H9 (cell line): ENCODE measurements around the gene LRRC70. TPM values are rescaled to one million over a fixed set of nuclear protein-coding genes. Genes with fewer than 3 reads are reported as not detected.

ENCODE experiments used
- DNase-seq: peaks from one replicate; pipeline ENCODE4 v3.0.0-alpha.2; 2017
- H2AFZ ChIP-seq: one replicate; pipeline ENCODE4 v1.6.1; 2013; ENCODE audit warnings: mild to moderate bottlenecking, low read length, control low read depth, moderate library complexity
- H2AK5ac ChIP-seq: 2 replicates; pipeline ENCODE4 v1.6.1; 2013; ENCODE audit warnings: low read length, control low read depth, mixed read lengths; ENCODE audit not compliant: insufficient read length
- H2BK120ac ChIP-seq: one replicate; pipeline ENCODE4 v1.6.1; 2013; ENCODE audit warnings: low read depth, mild to moderate bottlenecking, low read length, control low read depth, inconsistent platforms; ENCODE audit not compliant: poor library complexity, severe bottlenecking
- H2BK12ac ChIP-seq: 2 replicates; pipeline ENCODE4 v1.6.1; 2013; ENCODE audit warnings: low read length, control low read depth, mixed read lengths, low read depth; ENCODE audit not compliant: insufficient read length
- H2BK15ac ChIP-seq: 2 replicates; pipeline ENCODE4 v1.6.1; 2013; ENCODE audit warnings: low read depth, low read length, control low read depth
- H2BK20ac ChIP-seq: one replicate; pipeline ENCODE4 v1.6.1; 2013; ENCODE audit warnings: low read depth, mild to moderate bottlenecking, low read length, control low read depth, inconsistent platforms; ENCODE audit not compliant: poor library complexity, severe bottlenecking
- H2BK5ac ChIP-seq: 2 replicates; pipeline ENCODE4 v1.6.1; 2013; ENCODE audit warnings: low read length, control low read depth, mixed read lengths; ENCODE audit not compliant: insufficient read length
- H3K14ac ChIP-seq: 2 replicates; pipeline ENCODE4 v1.6.1; 2013; ENCODE audit warnings: low read length, control low read depth; ENCODE audit not compliant: insufficient read depth
- H3K18ac ChIP-seq: 2 replicates; pipeline ENCODE4 v1.6.1; 2013; ENCODE audit warnings: low read depth, mild to moderate bottlenecking, mixed read lengths, low read length, control low read depth; ENCODE audit not compliant: insufficient read length
- H3K23ac ChIP-seq: 2 replicates; pipeline ENCODE4 v1.6.1; 2013; ENCODE audit warnings: low read length, control low read depth, mixed read lengths, low read depth; ENCODE audit not compliant: insufficient read length
- H3K23me2 ChIP-seq: 2 replicates; pipeline ENCODE4 v1.6.1; 2013; ENCODE audit warnings: low read depth, mild to moderate bottlenecking, mixed read lengths, low read length, control low read depth; ENCODE audit not compliant: insufficient read length, poor library complexity, severe bottlenecking
- H3K27ac ChIP-seq: 2 replicates; pipeline ENCODE4 v1.5.1; 2013; ENCODE audit warnings: low read length, control low read depth, mixed read lengths, low read depth; ENCODE audit not compliant: insufficient read length
- H3K27me3 ChIP-seq: 2 replicates; pipeline ENCODE4 v1.6.1; 2013; ENCODE audit warnings: low read length, control low read depth, inconsistent platforms; ENCODE audit not compliant: insufficient read depth
- H3K4ac ChIP-seq: 2 replicates; pipeline ENCODE4 v1.6.1; 2013; ENCODE audit warnings: low read depth, mild to moderate bottlenecking, control low read depth, inconsistent platforms, low read length, moderate library complexity
- H3K4me1 ChIP-seq: 2 replicates; pipeline ENCODE4 v1.6.1; 2013; ENCODE audit warnings: low read length, control low read depth, inconsistent platforms; ENCODE audit not compliant: insufficient read depth
- H3K4me2 ChIP-seq: 2 replicates; pipeline ENCODE4 v1.6.1; 2013; ENCODE audit warnings: low read length, control low read depth, mixed read lengths; ENCODE audit not compliant: insufficient read length, insufficient read depth
- H3K56ac ChIP-seq: 2 replicates; pipeline ENCODE4 v1.6.1; 2013; ENCODE audit warnings: low read depth, mild to moderate bottlenecking, mixed read lengths, low read length, control low read depth; ENCODE audit not compliant: insufficient read length
- H3K79me1 ChIP-seq: 2 replicates; pipeline ENCODE4 v1.6.1; 2013; ENCODE audit warnings: low read depth, mild to moderate bottlenecking, moderate library complexity, low read length, control low read depth, inconsistent platforms; ENCODE audit not compliant: insufficient read depth, poor library complexity, severe bottlenecking
- H3K79me2 ChIP-seq: 2 replicates; pipeline ENCODE4 v1.6.1; 2013; ENCODE audit warnings: low read length, control low read depth, inconsistent platforms; ENCODE audit not compliant: insufficient read depth
- H3K9ac ChIP-seq: 2 replicates; pipeline ENCODE4 v1.6.1; 2013; ENCODE audit warnings: low read length, control low read depth, mixed read lengths; ENCODE audit not compliant: insufficient read length; ENCODE audit errors: extremely low read depth
- H3K9me3 ChIP-seq: one replicate; pipeline ENCODE4 v1.6.1; 2013; ENCODE audit warnings: low read depth, low read length, inconsistent platforms; ENCODE audit not compliant: control insufficient read depth
- H3T11ph ChIP-seq: one replicate; pipeline ENCODE4 v1.6.1; 2013; ENCODE audit warnings: mild to moderate bottlenecking, low read length, control low read depth, inconsistent platforms
- H4K20me1 ChIP-seq: one replicate; pipeline ENCODE4 v1.6.1; 2013; ENCODE audit not compliant: control insufficient read depth, insufficient read length, insufficient read depth
- H4K5ac ChIP-seq: 2 replicates; pipeline ENCODE4 v1.6.1; 2013; ENCODE audit warnings: low read depth, mild to moderate bottlenecking, mixed read lengths, low read length, control low read depth; ENCODE audit not compliant: insufficient read length
- H4K8ac ChIP-seq: replicated peaks from 2 replicates; pipeline ENCODE4 v1.6.1; 2013; ENCODE audit warnings: low read length, control low read depth, mixed read lengths, low read depth; ENCODE audit not compliant: insufficient read length
- H4K91ac ChIP-seq: 2 replicates; pipeline ENCODE4 v1.6.1; 2013; ENCODE audit warnings: low read depth, mild to moderate bottlenecking, moderate library complexity, mixed read lengths, low read length, control low read depth; ENCODE audit not compliant: insufficient read length
- H3K27ac Mint-ChIP-seq, 3 experiments: 2 replicates in 2 of 3; 3 replicates in 1 of 3; pipeline ENCODE4 v1.8.0; 2020 to 2021; ENCODE audit warnings: mixed read lengths in 3 of 3, mild to moderate bottlenecking in 1 of 3, moderate library complexity in 1 of 3
- H3K27me3 Mint-ChIP-seq: 2 replicates; pipeline ENCODE4 v1.8.0; 2021; ENCODE audit warnings: low read depth, mild to moderate bottlenecking, moderate library complexity, mixed read lengths
- H3K36me3 Mint-ChIP-seq, 3 experiments: 2 replicates in 2 of 3; 3 replicates in 1 of 3; pipeline ENCODE4 v1.8.0; 2020 to 2021; ENCODE audit warnings: low read depth in 3 of 3, mixed read lengths in 3 of 3; ENCODE audit not compliant: insufficient read depth in 1 of 3
- H3K4me1 Mint-ChIP-seq, 2 experiments: 2 replicates each; pipeline ENCODE4 v1.8.0; 2020; ENCODE audit warnings: mixed read lengths in 2 of 2
- H3K4me3 Mint-ChIP-seq, 2 experiments: 2 replicates in 1 of 2; 3 replicates in 1 of 2; pipeline ENCODE4 v1.8.0; 2020 to 2021; ENCODE audit warnings: mild to moderate bottlenecking in 2 of 2, mixed read lengths in 2 of 2, moderate library complexity in 1 of 2
- H3K9me3 Mint-ChIP-seq, 2 experiments: 2 replicates in 1 of 2; 3 replicates in 1 of 2; pipeline ENCODE4 v1.8.0; 2020; ENCODE audit warnings: mild to moderate bottlenecking in 2 of 2, mixed read lengths in 2 of 2, moderate library complexity in 1 of 2
- CTCF ChIP-seq: fragments of 200-600 bp; sonication (generic); conservative IDR thresholded peaks from 3 replicates; pipeline ENCODE4 v1.8.0; 2021; ENCODE audit warnings: antibody characterized with exemption, mild to moderate bottlenecking
- WGBS: extraction: QIAGEN DNeasy Blood & Tissue Kit; methylation state at CpG from one replicate; pipeline ENCODE4 v1.1.7; 2013; ENCODE audit warnings: missing lambda C conversion rate, low lambda C conversion rate, mixed read lengths; ENCODE audit not compliant: insufficient read length; ENCODE audit errors: extremely low coverage; 5-methylcytosine and 5-hydroxymethylcytosine counted together
- total RNA-seq: library from RNA; stranded (reverse); gene quantifications from 2 replicates; pipeline ENCODE4 v1.2.1, GENCODE V29; 2021

Gene LRRC70
- total RNA-seq, 1 experiment from 2014 or later = 1.1 TPM

GRCh38 chr5:62536783-62537182 is 41.8 kb upstream of the LRRC70 start:
- H3K18ac ChIP-seq = no peak overlapping the region
- no peaks in the 10 kb centered on the region for H3K27me3 ChIP-seq
- Mint-ChIP-seq H3K4me3 (no peak overlapping the region), H3K4me1 (no peaks in the 10 kb centered on the region), H3K36me3 (peaks cover 3 to 11% (median 9%) of the 10 kb centered on the region in 3 experiments; a peak in 6 of 7 replicates), H3K27me3 (no peaks in the 10 kb centered on the region), H3K9me3 (no peaks in the 10 kb centered on the region; a peak in 1 of 5 replicates), H3K27ac (no peak overlapping the region)
- H4K8ac ChIP-seq = no peak overlapping the region
- no peak overlapping the region for H3K14ac ChIP-seq
- H3K23ac ChIP-seq = no peak overlapping the region
- H3K4me1 ChIP-seq = no peaks in the 10 kb centered on the region
- H3K79me1 ChIP-seq = no peaks in the 10 kb centered on the region
- H3T11ph ChIP-seq = no peak overlapping the region
- no peak overlapping the region for H3K9ac ChIP-seq
- H2BK120ac ChIP-seq = no peak overlapping the region
- H3K27ac ChIP-seq = no peak overlapping the region
- no peak for TF ChIP-seq CTCF
- H3K9me3 ChIP-seq = no peaks in the 10 kb centered on the region
- H4K5ac ChIP-seq = no peak overlapping the region
- H4K91ac ChIP-seq = no peak overlapping the region
- no peaks in the 10 kb centered on the region for H4K20me1 ChIP-seq
- H2BK12ac ChIP-seq = no peak overlapping the region
- no peak overlapping the region for H2BK5ac ChIP-seq
- H2BK20ac ChIP-seq = no peak overlapping the region
- H3K79me2 ChIP-seq = no peaks in the 10 kb centered on the region
- H3K4ac ChIP-seq = no peak overlapping the region
- H3K4me2 ChIP-seq = no peak overlapping the region
- H2AK5ac ChIP-seq = no peak overlapping the region
- no peak for DNase-seq
- no peak overlapping the region for H3K56ac ChIP-seq
- 100% methylated on average over 1 of the region's 2 CpGs for WGBS
- no peaks in the 10 kb centered on the region for H3K23me2 ChIP-seq
- H2AFZ ChIP-seq = no peak overlapping the region
- H2BK15ac ChIP-seq = no peak overlapping the region
